ENCODE data around the gene CD79B. TPM values are rescaled to one million over a fixed set of nuclear protein-coding genes. Genes with fewer than 3 reads are reported as not detected.

The CD79B gene
- 1.5 and 2.2 TPM in 2 replicates for total RNA-seq (2021; fragmentation: NEBNext Ultra II Directional; extraction: Animal tissue kit (Norgen Biotek cat#: 25700))
- polyA plus RNA-seq (2011; rRNA removed), result 3.9 and 4.4 TPM in 2 replicates
- polyA plus RNA-seq (2011; cell fraction: cytosol; rRNA removed), result 4.7 TPM
- polyA plus RNA-seq (2011; cell fraction: nucleus; rRNA removed), result 5.5 TPM
- 1.8 to 4.2 TPM (median 3.5 TPM) in 4 replicates for polyA plus RNA-seq (2012, experiment 1 of 2)
- polyA plus RNA-seq (2012, experiment 2 of 2), result 2.0 TPM
- 2.8 TPM for polyA plus RNA-seq (2013, experiment 1 of 2)
- polyA plus RNA-seq (2013, experiment 2 of 2), result 2.8 TPM
- polyA minus RNA-seq (2011; rRNA and poly(A)+ RNA removed), result 2.9 and 3.0 TPM in 2 replicates
- not detected for polyA minus RNA-seq (2011; cell fraction: cytosol; rRNA and poly(A)+ RNA removed)
- not detected for polyA minus RNA-seq (2011; cell fraction: nucleus; rRNA and poly(A)+ RNA removed)
- long read RNA-seq, experiment 1, partial matches to known transcripts, result 0 of 1 reads
- long read RNA-seq, experiment 1, other reads (novel, unspliced or antisense), result 0 of 1 reads
- long read RNA-seq, experiment 2, partial matches to known transcripts, result 0 of 1 reads
- long read RNA-seq, experiment 2, other reads (novel, unspliced or antisense), result 0 of 1 reads

DNA sequence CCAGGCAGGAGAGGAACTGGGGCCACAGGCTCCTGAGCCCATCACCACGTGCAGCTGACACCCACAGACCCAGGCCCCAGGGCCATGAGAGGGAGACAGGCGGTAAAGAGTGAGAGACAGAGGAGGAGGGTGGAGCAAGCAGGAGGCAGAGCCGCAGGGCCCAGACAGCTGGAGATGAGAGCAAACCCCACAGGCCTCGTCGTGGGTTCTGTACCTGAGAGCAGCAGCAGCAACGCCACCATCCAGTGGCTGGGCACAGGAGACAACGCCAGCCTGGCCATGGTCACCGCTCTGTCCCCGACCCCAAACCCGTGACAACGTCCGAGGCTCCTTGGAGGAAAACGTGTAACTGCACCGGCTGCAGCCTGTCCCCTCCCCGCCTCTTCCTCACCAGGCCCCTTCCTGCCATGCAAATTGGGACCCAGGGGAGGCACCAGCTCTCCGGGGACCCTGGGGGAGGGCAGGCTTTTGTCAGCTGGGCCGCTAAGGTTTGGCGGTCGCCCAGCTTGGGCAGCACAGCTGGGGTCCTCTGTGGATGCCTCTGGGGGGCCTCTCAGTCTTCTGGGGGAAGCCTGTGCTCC, at the start of gene CD79B:
CD79B (minus strand) TSS at position 351 of the 581 bp plus-strand sequence; CDS start at position 281, 70 bp downstream.
- peak within 1 kb of the TSS; percentile 77 for H2AFZ ChIP-seq (ENCODE audit: low read length)
- H3K4me3 ChIP-seq (ENCODE audit: extremely low read depth in 1 of 4, insufficient read depth in 2 of 4, low read depth in 3 of 4, low read length in 4 of 4), result no peak within 1 kb of the TSS
- no peaks in the 10 kb centered on the region for H3K9me3 ChIP-seq (ENCODE audit: insufficient read depth in 2 of 2, low read depth in 1 of 2, low read length in 1 of 2)
- H3K23ac ChIP-seq (ENCODE audit: insufficient read length), result no peak within 1 kb of the TSS
- 88% methylated on average over 12 of the region's 19 CpGs; no CpG with 5 or more reads in 1 of the 2 experiments for WGBS, 2 experiments (ENCODE audit: extremely low coverage in 1 of 2, insufficient coverage in 1 of 2, insufficient read length in 1 of 2, insufficient replicate concordance in 2 of 2, low coverage in 1 of 2, low lambda C conversion rate in 2 of 2, missing lambda C conversion rate in 1 of 2)
- H3K9ac ChIP-seq (replicated peaks in 1 of 4; ENCODE audit: extremely low read depth in 1 of 4, low read depth in 3 of 4, low read length in 3 of 4), result no peak within 1 kb of the TSS
- no peak within 1 kb of the TSS for H4K5ac ChIP-seq (ENCODE audit: insufficient read length, low read depth, low read length)
- H3K27me3 ChIP-seq (replicated peaks in 1 of 4; ENCODE audit: control insufficient read depth in 3 of 4, extremely low read depth in 1 of 4, insufficient read depth in 3 of 4, low read length in 3 of 4), result no peaks in the 10 kb centered on the region
- no peak for TF ChIP-seq ASH2L (IDR thresholded peaks at IDR 0.05; ENCODE audit: low read length)
- TF ChIP-seq, protein P1, sequence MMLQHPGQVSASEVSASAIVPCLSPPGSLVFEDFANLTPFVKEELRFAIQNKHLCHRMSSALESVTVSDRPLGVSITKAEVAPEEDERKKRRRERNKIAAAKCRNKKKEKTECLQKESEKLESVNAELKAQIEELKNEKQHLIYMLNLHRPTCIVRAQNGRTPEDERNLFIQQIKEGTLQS (IDR thresholded peaks at IDR 0.05; ENCODE audit: insufficient read depth, low read depth, low read length), result no peak
- no peak for TF ChIP-seq CTBP2 (IDR thresholded peaks at IDR 0.05; ENCODE audit: borderline replicate concordance, insufficient read depth, insufficient read length, low read length)
- no peak for TF ChIP-seq RXRA (IDR thresholded peaks at IDR 0.05; ENCODE audit: insufficient read depth, low read depth, low read length)
- no peak for TF ChIP-seq HDAC2 (IDR thresholded peaks at IDR 0.05; ENCODE audit: borderline replicate concordance in 1 of 2, low read depth in 2 of 2, low read length in 2 of 2)
- TF ChIP-seq FOSL1 (IDR thresholded peaks at IDR 0.05; ENCODE audit: insufficient read depth, low read depth, low read length), result no peak
- TF ChIP-seq YY1 (IDR thresholded peaks at IDR 0.05; ENCODE audit: low read depth, low read length), result no peak
- TF ChIP-seq CBX5 (IDR thresholded peaks at IDR 0.05; ENCODE audit: low read depth, low read length), result no peak
- no peak for TF ChIP-seq TCF12 (IDR thresholded peaks at IDR 0.05; ENCODE audit: low read depth, low read length)
- no peak for FAIRE-seq
- H2BK20ac ChIP-seq (ENCODE audit: low read length), result 0 out of 2 replicates have a peak within 1 kb of the TSS, but pooled peaks have one; percentile 34
- H3K23me2 ChIP-seq (ENCODE audit: low read depth, low read length), result no peaks in the 10 kb centered on the region
- peak within 1 kb of the TSS; percentile 15; the same call in 1 of the 2 replicates for H4K8ac ChIP-seq (ENCODE audit: extremely low read depth, insufficient read depth, low read length)
- no peak within 1 kb of the TSS for H3K56ac ChIP-seq (replicated peaks; ENCODE audit: insufficient read length, low read depth, low read length)
- peak within 1 kb of the TSS; percentile 57 for H3K4ac ChIP-seq (replicated peaks; ENCODE audit: insufficient read length, low read depth, low read length)
- peak within 1 kb of the TSS; percentile 3 to 32; a peak in 2 of 4 replicates for H3K4me2 ChIP-seq (ENCODE audit: insufficient read depth in 1 of 2, low read depth in 2 of 2, low read length in 2 of 2)
- H3K79me1 ChIP-seq (ENCODE audit: low read depth, low read length), result no peaks in the 10 kb centered on the region
- H2BK15ac ChIP-seq (ENCODE audit: low read length), result peak within 1 kb of the TSS; percentile 95
- DNase-seq (ENCODE audit: low read depth in 1 of 2, low spot score in 2 of 2), result peak in 1 of 2 experiments; percentile 45
- H3K36me3 ChIP-seq (ENCODE audit: control insufficient read depth in 2 of 4, insufficient read depth in 4 of 4, low read length in 3 of 4), result no peaks in the 10 kb centered on the region
- H2BK12ac ChIP-seq (ENCODE audit: low read depth, low read length), result peak within 1 kb of the TSS; percentile 84; the same call in 1 of the 2 replicates
- H3K18ac ChIP-seq (ENCODE audit: extremely low read depth, low read length), result peak within 1 kb of the TSS; percentile 5; the same call in 1 of the 2 replicates
- ChIA-PET CTCF (ENCODE audit: partially characterized antibody) (interaction anchor here (0.6 to 11.4 kb wide), 15 partner anchors 8 to 93 kb away, joined by 3 to 164 read pairs (median 6); partner anchors contain the start of genes CSHL1, GH1 and GH2), POLR2A (ENCODE audit: partially characterized antibody) (interaction anchor here (0.6 to 3.3 kb wide), 3 partner anchors 8 to 12 kb away, joined by 3 to 8 read pairs (median 3); no protein-coding TSS in a partner anchor)
- peak within 1 kb of the TSS; percentile 86; the same call in 1 of the 2 replicates for H2BK5ac ChIP-seq (ENCODE audit: low read depth, low read length)
- H3K4me1 ChIP-seq (replicated peaks in 1 of 4; ENCODE audit: control insufficient read depth in 3 of 4, insufficient read depth in 4 of 4, low read length in 3 of 4), result peaks cover 0 to 16% (median 12%) of the 10 kb centered on the region in 4 experiments; a peak in 6 of 7 replicates
- no peaks in the 10 kb centered on the region for H4K20me1 ChIP-seq (replicated peaks in 1 of 2; ENCODE audit: control insufficient read depth in 1 of 2, insufficient read depth in 2 of 2, low read length in 2 of 2)
- H2BK120ac ChIP-seq (replicated peaks; ENCODE audit: low read depth, low read length), result no peak within 1 kb of the TSS
- no peak within 1 kb of the TSS for H3K27ac ChIP-seq (ENCODE audit: low read depth, low read length)
- H3K14ac ChIP-seq (ENCODE audit: insufficient read length), result no peak within 1 kb of the TSS
- no peaks in the 10 kb centered on the region for H3K79me2 ChIP-seq (ENCODE audit: control insufficient read depth in 1 of 2, insufficient read depth in 2 of 2, low read length in 2 of 2)
- no peak within 1 kb of the TSS for H2AK5ac ChIP-seq (ENCODE audit: low read depth, low read length)
- H4K91ac ChIP-seq (replicated peaks; ENCODE audit: insufficient read length, low read length), result peak within 1 kb of the TSS; percentile 61
